SH-SY5Y (cell line): ENCODE measurements around the gene RPS6KA5.

ENCODE experiments used
- GATA2 ChIP-seq: IDR thresholded peaks from 2 replicates; pipeline ENCODE4 v1.6.1; 2011; ENCODE audit warnings: mild to moderate bottlenecking, low read depth, low read length
- GATA3 ChIP-seq: IDR thresholded peaks from 2 replicates; pipeline ENCODE4 v1.6.1; 2011; ENCODE audit warnings: low read depth, mild to moderate bottlenecking, low read length, moderate library complexity

- no peak for TF ChIP-seq GATA2
- TF ChIP-seq GATA3 = no peak
Observed at GRCh38 chr14:90829677-90830076, 230.8 kb downstream of the RPS6KA5 start.
